Calu3 (cell line): ENCODE results near the gene TMEM120B. TPM values are rescaled to one million over a fixed set of nuclear protein-coding genes. Genes with fewer than 3 reads are reported as not detected.

Experiments
- BruUV-seq: library from RNA; stranded (reverse); fragments of 400-500 nt; replicated peaks from 2 replicates; lab custom pipeline; 2021; lab: Mats Ljungman, UMichigan
- CTCF ChIA-PET: fragments of 300-600 bp; sonication (Branson Sonifier 250); formaldehyde crosslinking; loops from one replicate; lab custom pipeline; 2022; ENCODE audit warnings: antibody characterized with exemption; lab: Charles Lee
- DNase-seq: peaks from one replicate; pipeline ENCODE4 v3.0.0; 2022
- H3K27ac Mint-ChIP-seq: one replicate; pipeline ENCODE4 v1.8.0; 2022; ENCODE audit warnings: mixed read lengths; ENCODE audit not compliant: unreplicated experiment
- H3K27me3 Mint-ChIP-seq: one replicate; pipeline ENCODE4 v1.8.0; 2022; ENCODE audit warnings: mixed read lengths; ENCODE audit not compliant: unreplicated experiment
- H3K36me3 Mint-ChIP-seq: one replicate; pipeline ENCODE4 v1.8.0; 2022; ENCODE audit warnings: mild to moderate bottlenecking, moderate library complexity, mixed read lengths; ENCODE audit not compliant: insufficient read depth, unreplicated experiment
- H3K4me1 Mint-ChIP-seq: one replicate; pipeline ENCODE4 v1.8.0; 2022; ENCODE audit warnings: mild to moderate bottlenecking, low read depth, mixed read lengths; ENCODE audit not compliant: unreplicated experiment
- H3K4me3 Mint-ChIP-seq: one replicate; pipeline ENCODE4 v1.8.0; 2022; ENCODE audit warnings: mild to moderate bottlenecking, low read depth, moderate library complexity, mixed read lengths; ENCODE audit not compliant: unreplicated experiment
- H3K9me3 Mint-ChIP-seq: one replicate; pipeline ENCODE4 v1.8.0; 2022; ENCODE audit warnings: low read depth, mixed read lengths; ENCODE audit not compliant: unreplicated experiment
- CTCF ChIP-seq: fragments of 200-600 bp; IDR thresholded peaks from one replicate; pipeline ENCODE4 v1.8.0; 2022; ENCODE audit warnings: antibody characterized with exemption; ENCODE audit not compliant: unreplicated experiment
- intact Hi-C: fragments of 100-400 bp; cut with micrococcal nuclease; formaldehyde crosslinking; loops from one replicate; pipeline ENCODE4 v1.10.0; 2022; ENCODE audit not compliant: unreplicated experiment
- total RNA-seq: library from RNA; stranded (reverse); gene quantifications from 2 replicates; pipeline ENCODE4 v1.2.3, GENCODE V29; 2022

TMEM120B gene
- total RNA-seq, 1 experiment from 2014 or later: 23.2 TPM

DNA sequence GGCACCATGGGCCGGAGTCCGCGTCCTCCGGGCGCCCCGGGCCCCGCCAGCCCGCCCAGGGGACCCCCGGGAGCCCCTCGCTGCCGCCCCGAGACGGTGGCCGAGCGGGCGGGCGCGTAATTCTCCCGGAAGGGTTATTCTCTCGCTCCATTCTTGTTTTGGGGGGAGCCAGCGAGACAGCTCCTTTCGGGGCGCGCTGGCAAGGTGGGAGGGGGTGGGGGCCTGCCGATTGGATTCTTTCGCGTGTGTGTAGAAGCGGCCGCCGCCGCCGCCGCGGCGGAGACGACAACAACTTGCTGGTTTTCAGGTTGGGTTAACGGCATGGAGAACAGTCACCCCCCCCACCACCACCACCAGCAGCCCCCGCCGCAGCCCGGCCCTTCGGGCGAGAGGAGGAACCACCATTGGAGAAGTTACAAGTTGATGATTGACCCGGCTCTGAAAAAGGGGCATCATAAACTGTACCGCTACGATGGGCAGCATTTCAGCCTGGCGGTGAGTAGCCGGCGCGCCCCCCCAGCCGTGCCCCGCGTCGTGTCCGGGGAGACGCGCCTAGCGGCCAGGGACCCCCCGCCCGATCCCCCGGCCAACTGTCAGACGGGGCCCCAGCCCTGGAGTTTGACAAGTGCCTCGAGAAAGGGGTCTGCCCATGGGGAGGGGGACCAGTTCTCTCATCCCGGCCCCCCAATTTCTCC, 92.0 kb downstream of the TMEM120B start:
- CTCF ChIA-PET: interaction anchor here (0.7 to 3.6 kb wide), 3 partner anchors 7 to 372 kb away, joined by 5 to 13 read pairs (median 6); partner anchors contain the start of gene RHOF
- intact Hi-C loops: no loop called here

GRCh38 chr12:121805171-121806008, 92.8 kb downstream of the TMEM120B start:
- BruUV-seq: no TSS peak
- H3K9me3 Mint-ChIP-seq: no peaks in the 10 kb centered on the region
- peaks cover 86% of the 10 kb centered on the region for H3K36me3 Mint-ChIP-seq
- H3K27me3 Mint-ChIP-seq: no peaks in the 10 kb centered on the region
- CTCF ChIA-PET: interaction anchor here (0.6 to 2.6 kb wide), 3 partner anchors 10 to 181 kb away, joined by 3 to 36 read pairs (median 6); partner anchors contain the start of gene RHOF
- DNase-seq: no peak
- peak overlapping the region; percentile 76 for H3K4me3 Mint-ChIP-seq
- no peak for TF ChIP-seq CTCF
- intact Hi-C loops: no loop called here
- peaks cover 31% of the 10 kb centered on the region for H3K4me1 Mint-ChIP-seq
- peak overlapping the region; percentile 44 for H3K27ac Mint-ChIP-seq

More for the DNA sequence above, 92.0 kb downstream of the TMEM120B start:
- Mint-ChIP-seq H3K4me1 (peaks cover 33% of the 10 kb centered on the region), H3K4me3 (peak overlapping the region; percentile 76), H3K9me3 (no peaks in the 10 kb centered on the region), H3K27me3 (no peaks in the 10 kb centered on the region), H3K36me3 (peaks cover 86% of the 10 kb centered on the region), H3K27ac (peak overlapping the region; percentile 44)
- no peak for DNase-seq
- no peak for TF ChIP-seq CTCF
- BruUV-seq: no TSS peak

DNA sequence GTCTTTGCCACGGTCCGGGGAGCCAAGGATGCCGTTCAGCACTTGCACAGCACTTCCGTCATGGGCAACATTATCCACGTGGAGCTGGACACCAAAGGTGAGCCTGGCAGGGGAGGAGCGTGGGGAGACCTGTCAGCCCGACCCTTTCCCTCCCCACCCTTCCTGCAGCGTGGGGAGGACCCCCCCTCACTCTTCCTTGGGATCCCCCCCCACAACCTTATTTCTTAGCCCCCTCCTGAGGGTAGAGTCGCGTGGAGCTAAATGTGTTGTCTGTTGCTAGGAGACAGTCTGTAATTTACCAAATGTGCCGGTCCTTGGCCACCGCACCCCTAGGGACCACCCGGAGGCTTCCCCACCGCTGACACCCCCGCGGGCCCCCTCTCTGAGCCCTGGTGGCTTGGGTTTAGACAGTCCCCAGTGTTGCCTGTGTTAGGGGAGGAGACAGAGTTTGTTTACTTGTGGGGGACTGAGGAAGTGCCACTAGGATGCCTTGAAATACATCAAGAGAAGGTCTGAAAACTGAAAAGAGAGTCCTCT, 93.5 kb downstream of the TMEM120B start:
- no peak for DNase-seq
- intact Hi-C loops: no loop called here
- Mint-ChIP-seq H3K27ac (peak overlapping the region; percentile 44), H3K4me1 (peaks cover 34% of the 10 kb centered on the region), H3K36me3 (peaks cover 88% of the 10 kb centered on the region), H3K4me3 (peak overlapping the region; percentile 76), H3K27me3 (no peaks in the 10 kb centered on the region), H3K9me3 (no peaks in the 10 kb centered on the region)
- no TSS peak for BruUV-seq
- CTCF ChIA-PET: interaction anchor here (0.6 to 2.6 kb wide), 2 partner anchors 11 to 180 kb away, joined by 3 to 36 read pairs; no protein-coding TSS in a partner anchor
- TF ChIP-seq CTCF: no peak
